Fibroblast of mammary gland (primary cell): Measurements from ENCODE around the gene TRIM34.
"Not testable (repeated sequence)": the region's sequence is repeated elsewhere in the genome, so short reads cannot be mapped to it uniquely, and the experiment has no call there.

Source experiments
- DNase-seq: peaks from one replicate; pipeline ENCODE4 v3.0.0-alpha.2; 2010; ENCODE audit warnings: low read depth
- H3K4me3 ChIP-seq: 2 replicates; pipeline ENCODE4 v1.5.1; 2011; ENCODE audit warnings: low read depth, mild to moderate bottlenecking, low read length, moderate library complexity; ENCODE audit not compliant: control insufficient read depth
- CTCF ChIP-seq: conservative IDR thresholded peaks from 2 replicates; pipeline ENCODE4 v1.5.1; 2011; ENCODE audit warnings: low read depth, low read length, inconsistent platforms; ENCODE audit not compliant: control insufficient read depth, insufficient read depth

The TRIM34 gene

GRCh38 chr11:5689551-5689983, 64.8 kb downstream of the TRIM34 start, which contains the start of gene TRIM22:
Gene TRIM22, plus strand, starts transcription at chr11:5689790. Its CDS starts 6,443 bp downstream, at chr11:5696233.
- peak within 1 kb of the TSS; percentile 54 for H3K4me3 ChIP-seq
- DNase-seq = peak; percentile 79
- no peak for TF ChIP-seq CTCF

GRCh38 chr11:5690216-5690615, 65.4 kb downstream of the TRIM34 start:
- DNase-seq = peak; percentile 53
- H3K4me3 ChIP-seq = peak overlapping the region; percentile 54
- no peak for TF ChIP-seq CTCF

- peak overlapping the region; percentile 54 for H3K4me3 ChIP-seq
- TF ChIP-seq CTCF = no peak
- peak; percentile 59 for DNase-seq
Observed at GRCh38 chr11:5690736-5691135, 65.9 kb downstream of the TRIM34 start.

GRCh38 chr11:5691238-5691963, 66.6 kb downstream of the TRIM34 start:
- DNase-seq = not testable (repeated sequence)
- H3K4me3 ChIP-seq = peak overlapping the region; percentile 54

- no peak for DNase-seq
- no peak for TF ChIP-seq CTCF
- no peak overlapping the region for H3K4me3 ChIP-seq
Observed at GRCh38 chr11:5691964-5692361, 67.2 kb downstream of the TRIM34 start.
